Loucy (cell line): ENCODE results near the gene GRB10.

ENCODE experiments used
- H2AFZ ChIP-seq: fragments of 200-600 bp; sonication (generic); 2 replicates; pipeline ENCODE4 v1.6.0; 2016; ENCODE audit warnings: antibody characterized with exemption, mild to moderate bottlenecking, low read length, moderate library complexity
- H3F3A ChIP-seq: fragments of 200-600 bp; 2 replicates; pipeline ENCODE4 v1.6.0; 2016; ENCODE audit warnings: antibody characterized with exemption, low read depth, mild to moderate bottlenecking
- H3K27me3 ChIP-seq: fragments of 200-600 bp; sonication (generic); 2 replicates; pipeline ENCODE4 v1.6.1; 2014; ENCODE audit warnings: low read length, mild to moderate bottlenecking; ENCODE audit not compliant: insufficient read depth, poor library complexity, severe bottlenecking
- H3K36me3 ChIP-seq: fragments of 200-600 bp; sonication (generic); 2 replicates; pipeline ENCODE4 v1.6.1; 2016; ENCODE audit warnings: low read length; ENCODE audit not compliant: insufficient read depth
- H3K4me1 ChIP-seq: fragments of 200-600 bp; sonication (generic); 2 replicates; pipeline ENCODE4 v1.5.1; 2014; ENCODE audit warnings: low read length, mild to moderate bottlenecking; ENCODE audit not compliant: insufficient read depth, poor library complexity, severe bottlenecking
- H3K4me2 ChIP-seq: fragments of 200-600 bp; sonication (generic); 2 replicates; pipeline ENCODE4 v1.6.0; 2014; ENCODE audit warnings: antibody characterized with exemption, low read length, low read depth, mild to moderate bottlenecking; ENCODE audit not compliant: poor library complexity, severe bottlenecking
- H3K4me3 ChIP-seq: fragments of 200-600 bp; sonication (generic); 2 replicates; pipeline ENCODE4 v1.5.1; 2014; ENCODE audit warnings: low read length, mild to moderate bottlenecking, mixed read lengths; ENCODE audit not compliant: poor library complexity, severe bottlenecking
- H3K79me2 ChIP-seq: fragments of 200-600 bp; sonication (generic); 2 replicates; pipeline ENCODE4 v1.6.1; 2014; ENCODE audit warnings: low read length; ENCODE audit not compliant: insufficient read depth
- H3K9ac ChIP-seq: fragments of 200-600 bp; sonication (generic); 2 replicates; pipeline ENCODE4 v1.6.0; 2014; ENCODE audit warnings: mild to moderate bottlenecking, low read depth, low read length, moderate library complexity; ENCODE audit not compliant: poor library complexity, severe bottlenecking
- H3K9me2 ChIP-seq: fragments of 200-600 bp; sonication (generic); replicated peaks from 2 replicates; pipeline ENCODE4 v1.6.1; 2016; ENCODE audit warnings: low read depth, low read length, mixed read lengths
- H3K9me3 ChIP-seq: fragments of 200-600 bp; sonication (generic); 2 replicates; pipeline ENCODE4 v1.6.1; 2014; ENCODE audit warnings: mild to moderate bottlenecking, antibody characterized with exemption, low read length, low read depth; ENCODE audit not compliant: insufficient read depth
- H4K20me1 ChIP-seq: fragments of 200-600 bp; sonication (generic); 2 replicates; pipeline ENCODE4 v1.6.0; 2014; ENCODE audit warnings: antibody characterized with exemption, low read length, mild to moderate bottlenecking; ENCODE audit not compliant: insufficient read depth, poor library complexity, severe bottlenecking
- CTCF ChIP-seq: fragments of 200-600 bp; sonication (generic); conservative IDR thresholded peaks from 2 replicates; pipeline ENCODE4 v1.5.1; 2014; ENCODE audit warnings: mild to moderate bottlenecking, antibody characterized with exemption, low read length
- EZH2phosphoT487 ChIP-seq: fragments of 200-600 bp; IDR thresholded peaks from 2 replicates; pipeline ENCODE4 v1.6.1; 2018; ENCODE audit warnings: antibody characterized with exemption, mild to moderate bottlenecking, moderate library complexity, borderline replicate concordance

The GRB10 gene

GRCh38 chr7:50723888-50724287, 58.8 kb downstream of the GRB10 start:
- Histone ChIP-seq H3K9me2 (no peaks in the 10 kb centered on the region), H3K4me1 (no peaks in the 10 kb centered on the region), H3K9ac (no peak overlapping the region), H3K9me3 (no peaks in the 10 kb centered on the region), H3K4me2 (no peak overlapping the region), H2AFZ (no peak overlapping the region), H3K36me3 (no peaks in the 10 kb centered on the region), H3F3A (no peaks in the 10 kb centered on the region), H3K27me3 (no peaks in the 10 kb centered on the region), H3K4me3 (no peak overlapping the region), H4K20me1 (no peaks in the 10 kb centered on the region), H3K79me2 (no peaks in the 10 kb centered on the region)
- TF ChIP-seq CTCF = no peak
- TF ChIP-seq EZH2phosphoT487 = no peak

- H3K4me1 ChIP-seq = no peaks in the 10 kb centered on the region
- no peaks in the 10 kb centered on the region for H3K36me3 ChIP-seq
- no peak overlapping the region for H2AFZ ChIP-seq
- no peak overlapping the region for H3K9ac ChIP-seq
- no peaks in the 10 kb centered on the region for H3K9me3 ChIP-seq
- TF ChIP-seq EZH2phosphoT487 = no peak
- TF ChIP-seq CTCF = no peak
- H3F3A ChIP-seq = no peaks in the 10 kb centered on the region
- no peak overlapping the region for H3K4me2 ChIP-seq
- H3K79me2 ChIP-seq = no peaks in the 10 kb centered on the region
- H3K9me2 ChIP-seq = no peaks in the 10 kb centered on the region
- H3K27me3 ChIP-seq = no peaks in the 10 kb centered on the region
- H3K4me3 ChIP-seq = no peak overlapping the region
- H4K20me1 ChIP-seq = no peaks in the 10 kb centered on the region
Observed at GRCh38 chr7:50723173-50723572, 59.5 kb downstream of the GRB10 start.

GRCh38 chr7:50721661-50722259, 60.9 kb downstream of the GRB10 start:
- TF ChIP-seq EZH2phosphoT487 (no peak), CTCF (no peak)
- no peak overlapping the region for H2AFZ ChIP-seq
- no peak overlapping the region for H3K4me3 ChIP-seq
- no peaks in the 10 kb centered on the region for H3K27me3 ChIP-seq
- no peaks in the 10 kb centered on the region for H3F3A ChIP-seq
- H3K79me2 ChIP-seq = no peaks in the 10 kb centered on the region
- H3K4me1 ChIP-seq = no peaks in the 10 kb centered on the region
- no peak overlapping the region for H3K9ac ChIP-seq
- H4K20me1 ChIP-seq = no peaks in the 10 kb centered on the region
- H3K36me3 ChIP-seq = no peaks in the 10 kb centered on the region
- no peaks in the 10 kb centered on the region for H3K9me2 ChIP-seq
- H3K4me2 ChIP-seq = no peak overlapping the region
- no peaks in the 10 kb centered on the region for H3K9me3 ChIP-seq
